ENCODE data around the gene C1orf159. TPM values are rescaled to one million over a fixed set of nuclear protein-coding genes. Genes with fewer than 3 reads are reported as not detected.

The C1orf159 gene
- polyA plus RNA-seq, 1 donor from 2014 or later = 31.5 TPM

- H3K36me3 ChIP-seq (ENCODE audit: insufficient read depth, low read length) = no peaks in the 10 kb centered on the region
- H3K27ac ChIP-seq (ENCODE audit: low read length) = no peak overlapping the region
- no peaks in the 10 kb centered on the region for H3K9me2 ChIP-seq (ENCODE audit: insufficient read depth, low read length)
- TF ChIP-seq SMC3 (conservative IDR thresholded peaks at IDR 0.05; ENCODE audit: poor library complexity) = no peak
- no peak for TF ChIP-seq MXI1 (conservative IDR thresholded peaks at IDR 0.05; ENCODE audit: poor library complexity, severe bottlenecking)
- TF ChIP-seq POLR2AphosphoS5 (IDR thresholded peaks at IDR 0.05) = no peak
- TF ChIP-seq EZH2 (IDR thresholded peaks at IDR 0.05; ENCODE audit: borderline replicate concordance, insufficient read depth, low read length, poor library complexity, severe bottlenecking) = no peak
- no peak for TF ChIP-seq CTCF (IDR thresholded peaks at IDR 0.05; ENCODE audit: poor library complexity, severe bottlenecking)
- TF ChIP-seq EP300 (conservative IDR thresholded peaks at IDR 0.05; ENCODE audit: poor library complexity, severe bottlenecking) = no peak
- no peak for TF ChIP-seq RAD21 (conservative IDR thresholded peaks at IDR 0.05)
- TF ChIP-seq TAF1 (IDR thresholded peaks at IDR 0.05; ENCODE audit: low read depth) = no peak
- TF ChIP-seq REST (IDR thresholded peaks at IDR 0.05; ENCODE audit: borderline replicate concordance) = no peak
- H3F3A ChIP-seq (ENCODE audit: insufficient read depth, low read length, poor library complexity, severe bottlenecking) = no peaks in the 10 kb centered on the region
- no peak overlapping the region for H3K9ac ChIP-seq (ENCODE audit: low read length)
- no peaks in the 10 kb centered on the region for H3K27me3 ChIP-seq (ENCODE audit: insufficient read depth, low read depth, low read length)
- H3K79me2 ChIP-seq (replicated peaks; ENCODE audit: insufficient read depth, low read length) = no peaks in the 10 kb centered on the region
- H3K4me3 ChIP-seq (ENCODE audit: low read length) = no peak overlapping the region
- no peak overlapping the region for H3K4me2 ChIP-seq (ENCODE audit: low read length)
- H4K20me1 ChIP-seq (ENCODE audit: insufficient read depth) = no peaks in the 10 kb centered on the region
- H3K9me3 ChIP-seq (ENCODE audit: low read length) = no peaks in the 10 kb centered on the region
- no peak overlapping the region for H2AFZ ChIP-seq (ENCODE audit: low read depth, low read length)
Measured at GRCh38 chr1:1151306-1151705, 35.4 kb upstream of the C1orf159 start.

GRCh38 chr1:1150100-1150499 is 34.2 kb upstream of the C1orf159 start:
- Histone ChIP-seq H3K36me3 (ENCODE audit: insufficient read depth, low read length) (no peaks in the 10 kb centered on the region), H3K9me3 (ENCODE audit: low read length) (no peaks in the 10 kb centered on the region), H3K79me2 (replicated peaks; ENCODE audit: insufficient read depth, low read length) (no peaks in the 10 kb centered on the region), H3K27me3 (ENCODE audit: insufficient read depth, low read depth, low read length) (no peaks in the 10 kb centered on the region), H3K4me3 (ENCODE audit: low read length) (no peak overlapping the region), H3K4me2 (ENCODE audit: low read length) (no peak overlapping the region), H3K9me2 (ENCODE audit: insufficient read depth, low read length) (no peaks in the 10 kb centered on the region), H3K27ac (ENCODE audit: low read length) (no peak overlapping the region), H2AFZ (ENCODE audit: low read depth, low read length) (no peak overlapping the region), H4K20me1 (ENCODE audit: insufficient read depth) (no peaks in the 10 kb centered on the region), H3F3A (ENCODE audit: insufficient read depth, low read length, poor library complexity, severe bottlenecking) (no peaks in the 10 kb centered on the region), H3K9ac (ENCODE audit: low read length) (no peak overlapping the region)
- no peak for TF ChIP-seq REST (IDR thresholded peaks at IDR 0.05; ENCODE audit: borderline replicate concordance)
- TF ChIP-seq POLR2AphosphoS5 (IDR thresholded peaks at IDR 0.05) = no peak
- no peak for TF ChIP-seq RAD21 (conservative IDR thresholded peaks at IDR 0.05)
- TF ChIP-seq TAF1 (IDR thresholded peaks at IDR 0.05; ENCODE audit: low read depth) = no peak
- TF ChIP-seq SMC3 (conservative IDR thresholded peaks at IDR 0.05; ENCODE audit: poor library complexity) = no peak
- no peak for TF ChIP-seq CTCF (IDR thresholded peaks at IDR 0.05; ENCODE audit: poor library complexity, severe bottlenecking)
- TF ChIP-seq MXI1 (conservative IDR thresholded peaks at IDR 0.05; ENCODE audit: poor library complexity, severe bottlenecking) = no peak
- no peak for TF ChIP-seq EP300 (conservative IDR thresholded peaks at IDR 0.05; ENCODE audit: poor library complexity, severe bottlenecking)
- TF ChIP-seq EZH2 (IDR thresholded peaks at IDR 0.05; ENCODE audit: borderline replicate concordance, insufficient read depth, low read length, poor library complexity, severe bottlenecking) = no peak

All from neural cell (in vitro differentiated cells).